ENCODE data around the gene CIAPIN1.

CIAPIN1 gene

DNA sequence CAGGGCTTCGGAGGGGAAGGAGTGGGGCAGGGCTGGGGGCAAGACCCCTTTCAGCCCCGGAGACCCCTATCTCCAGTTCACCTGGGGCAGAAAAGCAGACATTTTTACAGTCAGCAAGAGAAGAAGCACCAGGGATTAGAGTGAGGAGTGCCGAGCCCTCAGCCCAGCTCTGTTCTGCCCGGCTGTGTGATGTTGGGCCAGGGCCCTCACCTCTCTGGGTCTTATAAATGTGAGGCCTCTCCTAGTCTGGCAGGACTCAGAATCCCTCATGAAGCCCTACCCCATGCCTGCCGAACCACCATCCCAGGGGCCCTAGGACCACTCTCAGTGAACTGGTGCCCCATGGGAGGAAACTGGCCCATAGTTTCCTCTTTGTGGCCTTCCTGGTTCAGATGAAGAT is 62.1 kb downstream of the CIAPIN1 start:
- H2AFZ ChIP-seq (ENCODE audit: low read length) = no peak overlapping the region
- H3K36me3 ChIP-seq (replicated peaks; ENCODE audit: insufficient read depth, low read length) = no peaks in the 10 kb centered on the region
- no peak overlapping the region for H3K4me2 ChIP-seq (ENCODE audit: low read depth, low read length)
- no peaks in the 10 kb centered on the region for H3K79me2 ChIP-seq (ENCODE audit: low read length)
- no peaks in the 10 kb centered on the region for H3K4me1 ChIP-seq (ENCODE audit: low read length)
- no peak overlapping the region for H3K9ac ChIP-seq (ENCODE audit: low read length)
- no peaks in the 10 kb centered on the region for H4K20me1 ChIP-seq (ENCODE audit: insufficient read depth, low read length)
- H3K27me3 ChIP-seq (replicated peaks; ENCODE audit: insufficient read depth, low read length) = no peaks in the 10 kb centered on the region
- no peaks in the 10 kb centered on the region for H3F3A ChIP-seq (ENCODE audit: insufficient read depth, low read length)
- H3K4me3 ChIP-seq (ENCODE audit: low read length) = no peak overlapping the region
- TF ChIP-seq EZH2 (optimal IDR thresholded peaks at IDR 0.05; ENCODE audit: low read depth, low read length) = no peak
- TF ChIP-seq EZH2phosphoT487 (IDR thresholded peaks at IDR 0.05; ENCODE audit: low read length) = no peak
- TF ChIP-seq, protein P1, sequence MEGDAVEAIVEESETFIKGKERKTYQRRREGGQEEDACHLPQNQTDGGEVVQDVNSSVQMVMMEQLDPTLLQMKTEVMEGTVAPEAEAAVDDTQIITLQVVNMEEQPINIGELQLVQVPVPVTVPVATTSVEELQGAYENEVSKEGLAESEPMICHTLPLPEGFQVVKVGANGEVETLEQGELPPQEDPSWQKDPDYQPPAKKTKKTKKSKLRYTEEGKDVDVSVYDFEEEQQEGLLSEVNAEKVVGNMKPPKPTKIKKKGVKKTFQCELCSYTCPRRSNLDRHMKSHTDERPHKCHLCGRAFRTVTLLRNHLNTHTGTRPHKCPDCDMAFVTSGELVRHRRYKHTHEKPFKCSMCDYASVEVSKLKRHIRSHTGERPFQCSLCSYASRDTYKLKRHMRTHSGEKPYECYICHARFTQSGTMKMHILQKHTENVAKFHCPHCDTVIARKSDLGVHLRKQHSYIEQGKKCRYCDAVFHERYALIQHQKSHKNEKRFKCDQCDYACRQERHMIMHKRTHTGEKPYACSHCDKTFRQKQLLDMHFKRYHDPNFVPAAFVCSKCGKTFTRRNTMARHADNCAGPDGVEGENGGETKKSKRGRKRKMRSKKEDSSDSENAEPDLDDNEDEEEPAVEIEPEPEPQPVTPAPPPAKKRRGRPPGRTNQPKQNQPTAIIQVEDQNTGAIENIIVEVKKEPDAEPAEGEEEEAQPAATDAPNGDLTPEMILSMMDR (IDR thresholded peaks at IDR 0.05; ENCODE audit: low read length) = no peak
- no peaks in the 10 kb centered on the region for H3K9me2 ChIP-seq (replicated peaks; ENCODE audit: insufficient read depth, low read length)
- no peaks in the 10 kb centered on the region for H3K9me3 ChIP-seq (replicated peaks; ENCODE audit: insufficient read depth, low read length)
- DNase-seq = no peak
- H3K27ac ChIP-seq (ENCODE audit: low read length) = no peak overlapping the region

DNA sequence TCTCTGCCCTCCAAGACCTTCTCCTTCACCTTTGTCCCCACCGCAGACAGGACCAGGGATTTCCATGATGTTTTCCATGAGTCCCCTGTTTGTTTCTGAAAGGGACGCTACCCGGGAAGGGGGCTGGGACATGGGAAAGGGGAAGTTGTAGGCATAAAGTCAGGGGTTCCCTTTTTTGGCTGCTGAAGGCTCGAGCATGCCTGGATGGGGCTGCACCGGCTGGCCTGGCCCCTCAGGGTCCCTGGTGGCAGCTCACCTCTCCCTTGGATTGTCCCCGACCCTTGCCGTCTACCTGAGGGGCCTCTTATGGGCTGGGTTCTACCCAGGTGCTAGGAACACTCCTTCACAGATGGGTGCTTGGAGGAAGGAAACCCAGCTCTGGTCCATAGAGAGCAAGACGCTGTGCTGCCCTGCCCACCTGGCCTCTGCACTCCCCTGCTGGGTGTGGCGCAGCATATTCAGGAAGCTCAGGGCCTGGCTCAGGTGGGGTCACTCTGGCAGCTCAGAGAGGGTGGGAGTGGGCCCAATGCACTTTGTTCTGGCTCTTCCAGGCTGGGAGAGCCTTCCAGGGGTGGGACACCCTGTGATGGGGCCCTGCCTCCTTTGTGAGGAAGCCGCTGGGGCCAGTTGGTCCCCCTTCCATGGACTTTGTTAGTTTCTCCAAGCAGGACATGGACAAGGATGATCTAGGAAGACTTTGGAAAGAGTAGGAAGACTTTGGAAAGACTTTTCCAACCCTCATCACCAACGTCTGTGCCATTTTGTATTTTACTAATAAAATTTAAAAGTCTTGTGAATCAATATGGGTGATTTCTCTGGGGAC is 62.7 kb downstream of the CIAPIN1 start:
- TF ChIP-seq EZH2phosphoT487 (IDR thresholded peaks at IDR 0.05; ENCODE audit: low read length) = no peak
- no peak for TF ChIP-seq EZH2 (optimal IDR thresholded peaks at IDR 0.05; ENCODE audit: low read depth, low read length)
- TF ChIP-seq, protein P1 (IDR thresholded peaks at IDR 0.05; ENCODE audit: low read length) = no peak

DNA sequence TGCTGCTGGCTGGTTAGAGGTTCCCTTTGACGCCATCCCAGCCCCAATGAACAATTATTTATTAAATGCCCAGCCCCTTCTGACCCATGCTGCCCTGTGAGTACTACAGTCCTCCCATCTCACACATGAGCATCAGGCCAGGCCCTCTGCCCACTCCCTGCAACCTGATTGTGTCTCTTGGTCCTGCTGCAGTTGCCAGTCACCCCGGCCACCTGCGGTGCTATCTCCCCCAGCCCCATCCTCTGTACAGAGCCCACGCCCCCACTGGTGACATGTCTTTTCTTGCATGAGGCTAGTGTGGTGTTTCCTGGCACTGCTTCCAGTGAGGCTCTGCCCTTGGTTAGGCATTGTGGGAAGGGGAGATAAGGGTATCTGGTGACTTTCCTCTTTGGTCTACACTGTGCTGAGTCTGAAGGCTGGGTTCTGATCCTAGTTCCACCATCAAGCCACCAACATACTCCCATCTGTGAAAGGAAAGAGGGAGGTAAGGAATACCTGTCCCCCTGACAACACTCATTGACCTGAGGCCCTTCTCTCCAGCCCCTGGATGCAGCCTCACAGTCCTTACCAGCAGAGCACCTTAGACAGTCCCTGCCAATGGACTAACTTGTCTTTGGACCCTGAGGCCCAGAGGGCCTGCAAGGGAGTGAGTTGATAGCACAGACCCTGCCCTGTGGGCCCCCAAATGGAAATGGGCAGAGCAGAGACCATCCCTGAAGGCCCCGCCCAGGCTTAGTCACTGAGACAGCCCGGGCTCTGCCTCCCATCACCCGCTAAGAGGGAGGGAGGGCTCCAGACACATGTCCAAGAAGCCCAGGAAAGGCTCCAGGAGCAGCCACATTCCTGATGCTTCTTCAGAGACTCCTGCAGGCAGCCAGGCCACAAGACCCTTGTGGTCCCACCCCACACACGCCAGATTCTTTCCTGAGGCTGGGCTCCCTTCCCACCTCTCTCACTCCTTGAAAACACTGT is 63.6 kb downstream of the CIAPIN1 start:
- H2AFZ ChIP-seq (ENCODE audit: low read length) = no peak overlapping the region
- no peaks in the 10 kb centered on the region for H4K20me1 ChIP-seq (ENCODE audit: insufficient read depth, low read length)
- no peak overlapping the region for H3K9ac ChIP-seq (ENCODE audit: low read length)
- H3K36me3 ChIP-seq (replicated peaks; ENCODE audit: insufficient read depth, low read length) = no peaks in the 10 kb centered on the region
- no peak overlapping the region for H3K27ac ChIP-seq (ENCODE audit: low read length)
- H3K79me2 ChIP-seq (ENCODE audit: low read length) = no peaks in the 10 kb centered on the region
- H3K4me3 ChIP-seq (ENCODE audit: low read length) = no peak overlapping the region
- H3K9me3 ChIP-seq (replicated peaks; ENCODE audit: insufficient read depth, low read length) = no peaks in the 10 kb centered on the region
- H3K4me2 ChIP-seq (ENCODE audit: low read depth, low read length) = no peak overlapping the region
- H3K9me2 ChIP-seq (replicated peaks; ENCODE audit: insufficient read depth, low read length) = no peaks in the 10 kb centered on the region
- TF ChIP-seq EZH2phosphoT487 (IDR thresholded peaks at IDR 0.05; ENCODE audit: low read length) = no peak
- TF ChIP-seq, protein P1 (IDR thresholded peaks at IDR 0.05; ENCODE audit: low read length) = no peak
- TF ChIP-seq EZH2 (optimal IDR thresholded peaks at IDR 0.05; ENCODE audit: low read depth, low read length) = no peak
- DNase-seq = no peak
- H3K4me1 ChIP-seq (ENCODE audit: low read length) = no peaks in the 10 kb centered on the region
- H3F3A ChIP-seq (ENCODE audit: insufficient read depth, low read length) = no peaks in the 10 kb centered on the region
- no peaks in the 10 kb centered on the region for H3K27me3 ChIP-seq (replicated peaks; ENCODE audit: insufficient read depth, low read length)

More for the DNA sequence above, 62.7 kb downstream of the CIAPIN1 start:
- no peak overlapping the region for H3K9ac ChIP-seq (ENCODE audit: low read length)
- no peaks in the 10 kb centered on the region for H3K9me2 ChIP-seq (replicated peaks; ENCODE audit: insufficient read depth, low read length)
- no peaks in the 10 kb centered on the region for H3K79me2 ChIP-seq (ENCODE audit: low read length)
- H3K27ac ChIP-seq (ENCODE audit: low read length) = no peak overlapping the region
- no peaks in the 10 kb centered on the region for H4K20me1 ChIP-seq (ENCODE audit: insufficient read depth, low read length)
- H2AFZ ChIP-seq (ENCODE audit: low read length) = no peak overlapping the region
- H3K9me3 ChIP-seq (replicated peaks; ENCODE audit: insufficient read depth, low read length) = no peaks in the 10 kb centered on the region
- no peak overlapping the region for H3K4me2 ChIP-seq (ENCODE audit: low read depth, low read length)
- no peaks in the 10 kb centered on the region for H3K4me1 ChIP-seq (ENCODE audit: low read length)
- H3F3A ChIP-seq (ENCODE audit: insufficient read depth, low read length) = no peaks in the 10 kb centered on the region
- DNase-seq = no peak
- H3K27me3 ChIP-seq (replicated peaks; ENCODE audit: insufficient read depth, low read length) = no peaks in the 10 kb centered on the region
- H3K4me3 ChIP-seq (ENCODE audit: low read length) = no peak overlapping the region
- H3K36me3 ChIP-seq (replicated peaks; ENCODE audit: insufficient read depth, low read length) = no peaks in the 10 kb centered on the region

Measured in MM.1S (cell line).